Measurements from ENCODE around the gene NGFR. TPM values are rescaled to one million over a fixed set of nuclear protein-coding genes. Genes with fewer than 3 reads are reported as not detected.
A peak's percentile ranks its signal among the peaks of the same experiment; 100 is the strongest.
"Not testable (repeated sequence)": the region's sequence is repeated elsewhere in the genome, so short reads cannot be mapped to it uniquely, and the experiment has no call there.

Gene NGFR
- total RNA-seq, 1 experiment from 2014 or later, result 2.7 TPM

DNA sequence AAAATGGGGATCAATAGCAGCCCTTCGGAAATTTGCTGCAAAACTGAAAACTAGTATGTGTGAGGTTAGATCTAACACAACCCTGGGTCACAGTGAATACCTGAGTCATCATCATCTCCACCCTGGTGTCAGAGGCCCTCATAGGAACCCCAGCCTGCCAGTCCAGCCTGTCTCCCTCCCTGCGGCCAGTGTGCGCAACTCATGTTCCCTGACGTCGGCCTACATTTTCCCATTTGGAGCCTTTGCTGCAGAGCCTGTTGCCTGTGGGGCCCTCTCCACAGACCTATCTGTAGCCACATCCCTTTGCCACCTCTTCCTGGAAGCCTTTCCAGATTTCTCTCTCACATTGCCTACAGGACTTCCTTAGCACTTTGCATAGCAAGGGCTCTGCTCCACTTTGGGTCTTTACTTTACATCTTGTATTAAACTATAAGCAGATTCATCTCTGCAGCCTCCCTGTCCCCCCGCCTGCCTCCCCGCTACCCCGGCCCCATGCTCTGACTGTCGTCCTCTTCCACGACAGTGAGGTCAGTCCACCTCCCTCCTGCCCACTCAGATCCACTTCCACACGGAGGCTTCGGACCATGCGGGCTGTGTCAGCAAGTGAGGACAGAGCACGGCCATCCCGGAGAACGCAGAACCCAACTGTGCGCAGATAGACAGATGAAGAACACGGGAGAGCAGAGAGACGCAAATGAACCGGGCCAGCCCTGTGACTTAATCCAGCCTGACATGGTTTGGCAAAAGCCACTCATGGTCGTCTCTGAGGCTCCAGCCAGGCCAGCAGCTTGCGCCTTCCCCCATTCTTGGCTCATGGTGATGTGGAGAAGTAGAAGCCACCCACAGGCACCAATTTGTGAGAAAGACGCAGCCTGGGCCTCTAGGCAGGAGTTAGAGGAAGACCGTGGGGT, 31.0 kb downstream of the NGFR start:
- peak; percentile 97 for DNase-seq (ENCODE audit: low spot score)
- in situ Hi-C loops (cut with HindIII; ENCODE audit: low sequenced_read_pairs), result loop anchor here (5.0 kb wide), 1 partner anchor 89 kb away; no protein-coding TSS in a partner anchor

DNA sequence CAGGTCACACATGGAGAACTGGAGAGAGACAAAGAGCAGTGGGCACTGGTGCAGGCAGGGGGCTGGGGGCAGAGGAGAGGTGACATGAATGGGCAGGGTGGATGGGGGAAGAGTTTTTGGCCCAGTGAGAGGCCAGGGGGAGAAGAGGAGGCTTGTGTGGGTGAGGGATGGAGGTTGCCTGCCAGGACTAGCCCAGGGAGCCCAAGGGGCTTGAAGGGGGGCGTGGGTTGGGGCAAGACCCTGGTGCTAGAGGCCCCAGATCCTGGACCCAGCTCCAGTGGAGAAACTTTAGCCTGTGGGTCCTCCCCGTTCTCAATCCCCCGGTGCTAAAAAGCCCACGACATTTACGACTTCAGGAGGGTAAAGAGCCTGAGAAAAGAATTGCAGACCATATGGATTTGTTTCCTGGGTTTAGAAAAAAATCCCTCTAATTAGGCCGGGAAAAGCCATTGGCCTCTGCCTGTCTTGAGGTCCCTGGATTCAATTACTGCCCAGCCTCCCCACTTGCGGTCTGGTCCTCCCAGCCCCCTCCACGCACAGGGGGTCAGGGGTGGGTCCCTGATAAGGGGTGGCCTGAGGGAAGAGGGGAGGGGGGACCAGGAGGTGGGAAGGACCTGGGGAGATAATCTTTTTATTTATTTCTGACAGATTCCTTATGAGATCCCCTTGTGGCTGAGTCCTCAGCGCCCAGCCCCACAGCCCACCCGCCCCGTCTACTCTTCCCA, 33.0 kb downstream of the NGFR start:
- DNase-seq (ENCODE audit: low spot score), result no peak
- in situ Hi-C loops (cut with HindIII; ENCODE audit: low sequenced_read_pairs), result loop anchor here (5.0 kb wide), 1 partner anchor 91 kb away; no protein-coding TSS in a partner anchor

DNA sequence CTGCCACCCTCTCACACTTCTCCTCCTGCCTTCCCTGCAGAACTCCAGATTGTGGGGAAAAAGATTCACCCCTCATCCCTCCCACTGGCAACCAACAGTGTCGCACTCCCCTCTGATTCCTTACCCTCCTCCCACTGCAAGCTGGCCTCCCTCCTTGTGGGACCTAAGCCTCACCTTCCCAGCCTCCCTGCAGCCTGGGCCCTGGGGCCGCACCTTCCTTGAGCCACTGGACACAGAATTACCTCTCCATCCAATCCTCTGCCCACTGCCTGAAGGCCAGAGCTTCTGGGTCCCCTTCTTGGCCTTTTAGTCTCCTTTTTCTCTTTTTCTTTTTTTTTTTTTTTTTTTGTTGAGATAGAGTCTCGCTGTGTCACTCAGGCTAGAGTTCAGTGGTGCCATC, 33.9 kb downstream of the NGFR start:
- in situ Hi-C loops (cut with HindIII; ENCODE audit: low sequenced_read_pairs), result loop anchor here (5.0 kb wide), 1 partner anchor 92 kb away; no protein-coding TSS in a partner anchor
- DNase-seq (ENCODE audit: low spot score), result no peak

DNA sequence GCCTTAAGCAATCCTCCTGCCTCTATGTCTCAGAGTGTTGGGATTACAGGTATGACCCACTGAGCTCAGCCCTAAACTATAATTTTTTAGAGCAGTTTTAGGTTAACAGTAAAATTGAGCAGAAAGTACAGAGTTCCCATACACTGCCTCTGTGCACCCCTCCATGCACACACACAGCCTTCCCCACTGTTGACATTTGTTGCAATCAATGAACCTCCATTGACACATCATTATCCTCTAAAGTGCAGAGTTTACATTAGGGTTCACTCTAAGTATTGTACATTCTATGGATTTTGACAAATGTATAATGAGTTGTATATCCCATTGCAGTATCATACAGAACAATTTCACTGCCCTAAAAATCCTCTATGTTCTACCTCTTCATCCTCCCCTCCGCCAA, 35.0 kb downstream of the NGFR start:
- in situ Hi-C loops (cut with HindIII; ENCODE audit: low sequenced_read_pairs), result no loop called here
- DNase-seq (ENCODE audit: low spot score), result no peak

DNA sequence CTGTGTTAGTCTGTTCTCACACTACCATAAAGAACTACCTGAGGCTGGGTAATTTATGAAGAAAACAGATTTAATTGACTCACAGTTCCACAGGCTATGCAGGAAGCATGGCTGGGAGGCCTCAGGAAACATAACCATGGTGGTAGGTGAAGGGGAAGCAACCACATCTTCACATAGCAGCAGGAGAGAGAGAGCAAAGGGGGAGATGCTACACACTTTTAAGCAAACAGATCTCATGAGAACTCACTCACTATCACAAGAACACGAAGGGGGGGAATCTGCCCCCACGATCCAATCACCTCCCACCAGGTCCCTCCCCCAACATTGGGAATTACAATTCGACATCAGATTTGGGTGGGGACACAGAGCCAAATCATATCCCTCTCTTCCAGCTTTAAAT, 48.8 kb downstream of the NGFR start:
- in situ Hi-C loops (cut with HindIII; ENCODE audit: low sequenced_read_pairs), result no loop called here
- no peak for DNase-seq (ENCODE audit: low spot score)

DNA sequence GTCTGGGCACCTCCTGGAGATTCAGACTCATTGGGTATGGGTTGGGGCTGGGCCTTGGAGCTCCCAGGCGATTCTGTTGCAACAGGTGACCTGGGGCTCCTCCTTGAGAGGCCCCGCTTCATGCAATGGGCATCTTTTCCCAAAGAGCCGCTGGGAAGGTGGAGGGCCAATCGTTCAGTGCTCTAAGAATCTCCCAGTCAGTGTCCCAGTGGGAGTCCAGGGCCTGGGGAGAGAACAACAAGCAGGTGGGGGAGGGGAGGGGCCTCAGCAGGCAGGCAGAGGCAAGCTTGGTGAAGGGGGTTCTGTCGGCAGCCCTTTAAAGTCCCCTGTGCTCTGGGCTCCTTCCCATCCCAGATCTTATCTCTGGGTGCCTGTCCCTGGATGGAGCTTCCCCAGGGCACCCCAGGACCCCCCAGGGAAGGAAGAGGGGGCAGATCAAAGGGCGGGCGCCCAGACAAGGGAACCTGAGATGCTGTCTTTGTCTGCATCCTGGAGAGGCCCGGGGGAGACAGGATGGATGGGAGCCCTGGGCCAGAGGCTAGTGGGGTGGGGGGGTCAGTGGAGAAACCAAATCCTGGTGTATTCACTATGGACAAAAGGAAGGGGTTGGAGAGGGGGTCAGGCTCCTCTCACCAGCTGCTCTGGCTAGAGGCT, 50.0 kb downstream of the NGFR start:
- in situ Hi-C loops (cut with HindIII; ENCODE audit: low sequenced_read_pairs), result no loop called here
- DNase-seq (ENCODE audit: low spot score), result no peak

DNA sequence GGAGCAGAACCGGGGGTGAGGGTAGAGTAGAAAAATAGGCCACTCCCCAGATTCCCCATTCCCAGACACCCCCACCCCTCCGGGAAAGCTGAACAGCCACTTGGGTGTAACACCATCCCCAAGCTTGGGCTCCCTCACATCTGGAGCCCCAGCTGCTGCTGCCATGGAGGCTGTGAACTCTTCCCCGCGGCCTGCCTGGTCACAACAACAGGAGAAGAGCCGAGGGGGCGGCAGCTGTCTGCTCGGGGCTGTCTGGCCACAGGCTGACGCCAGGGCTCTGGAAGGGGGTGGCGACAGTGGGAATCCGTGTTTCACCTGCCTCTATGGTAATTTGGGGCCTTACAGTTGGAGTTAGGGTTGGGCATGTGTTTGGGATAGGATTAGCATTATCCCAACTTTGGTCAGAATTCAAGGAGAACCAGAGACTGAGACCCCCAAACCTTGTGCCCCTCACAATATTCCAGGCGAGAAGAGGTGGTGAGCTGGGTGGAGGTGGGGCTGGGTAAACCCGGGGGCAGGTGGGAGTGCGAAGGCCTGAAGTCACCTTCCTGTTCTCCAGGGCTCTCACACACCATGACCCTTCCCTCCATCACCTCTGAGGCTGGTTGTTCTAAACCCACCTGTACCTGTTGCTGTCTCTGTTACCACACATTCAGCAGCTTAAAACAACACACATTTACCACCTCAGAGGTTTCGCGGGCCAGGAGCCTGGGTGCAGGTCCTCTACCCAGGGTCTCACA, 50.9 kb downstream of the NGFR start:
- in situ Hi-C loops (cut with HindIII; ENCODE audit: low sequenced_read_pairs), result no loop called here
- no peak for DNase-seq (ENCODE audit: low spot score)

DNA sequence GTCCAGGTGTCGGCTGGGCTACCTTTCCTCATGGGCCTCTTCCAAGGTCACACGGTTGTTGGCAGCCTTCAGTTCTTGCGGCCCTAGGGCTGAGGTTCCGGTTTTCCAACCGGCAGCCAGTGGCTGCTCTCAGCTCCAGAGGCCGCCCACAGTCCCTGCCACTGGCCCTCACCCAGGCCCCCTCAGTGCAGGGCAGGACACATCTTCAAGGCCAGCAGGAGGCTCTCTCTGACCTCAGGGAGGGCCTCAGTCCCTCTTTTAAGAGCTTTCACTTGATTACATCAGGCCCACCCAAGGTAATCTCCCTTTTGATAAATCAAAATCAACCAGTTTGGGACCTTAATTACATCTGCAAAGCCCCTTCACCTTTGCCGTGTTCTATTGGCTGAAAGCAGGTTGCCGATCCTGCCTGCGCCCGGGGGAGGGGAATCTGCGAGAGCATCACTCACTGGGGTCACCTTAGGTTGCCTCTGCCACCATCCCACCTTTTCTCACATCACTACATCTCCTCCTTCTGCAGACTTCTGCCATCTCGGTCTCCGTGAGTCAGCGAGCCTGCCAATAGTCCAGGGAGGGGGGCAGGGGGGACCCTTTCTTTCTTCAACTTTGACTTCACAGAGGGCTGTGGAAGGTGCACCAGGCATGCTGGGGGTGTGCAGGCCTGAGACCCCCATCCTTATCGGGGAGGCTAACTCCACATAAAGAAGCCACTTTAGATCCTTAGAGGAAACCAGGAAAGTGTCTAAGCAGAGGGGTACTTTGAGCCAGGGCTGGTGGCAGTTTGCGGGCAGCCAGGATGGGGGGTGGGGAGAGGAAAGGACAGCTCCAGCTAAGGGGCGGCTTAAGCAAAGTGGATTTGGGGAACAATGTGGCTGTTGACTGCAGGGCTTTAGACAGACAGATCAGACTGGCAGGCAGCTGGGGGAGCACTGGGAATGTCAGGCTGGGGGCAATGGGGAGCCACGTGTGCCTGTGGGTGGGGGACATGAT, 51.7 kb downstream of the NGFR start:
- in situ Hi-C loops (cut with HindIII; ENCODE audit: low sequenced_read_pairs), result no loop called here
- no peak for DNase-seq (ENCODE audit: low spot score)

DNA sequence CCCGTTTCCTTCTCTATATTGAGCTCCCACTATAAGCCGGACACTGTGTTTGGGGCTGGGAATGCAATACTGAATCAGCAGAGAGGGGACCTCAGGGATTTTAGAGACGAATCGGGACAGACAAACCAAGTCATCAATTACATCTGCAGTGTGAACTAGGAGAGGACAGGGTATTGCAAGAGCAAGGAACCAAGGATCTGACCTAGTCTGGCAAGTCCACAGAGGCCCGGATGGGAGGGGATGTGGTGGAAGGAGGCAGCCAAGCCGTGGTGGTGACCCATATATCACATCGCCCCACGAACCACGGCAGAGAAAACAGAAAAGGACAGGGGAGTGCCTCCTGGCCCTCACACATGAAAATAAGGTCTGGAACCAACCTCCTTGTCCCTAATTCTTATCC, 52.5 kb downstream of the NGFR start:
- no peak for DNase-seq (ENCODE audit: low spot score)
- in situ Hi-C loops (cut with HindIII; ENCODE audit: low sequenced_read_pairs), result no loop called here

DNA sequence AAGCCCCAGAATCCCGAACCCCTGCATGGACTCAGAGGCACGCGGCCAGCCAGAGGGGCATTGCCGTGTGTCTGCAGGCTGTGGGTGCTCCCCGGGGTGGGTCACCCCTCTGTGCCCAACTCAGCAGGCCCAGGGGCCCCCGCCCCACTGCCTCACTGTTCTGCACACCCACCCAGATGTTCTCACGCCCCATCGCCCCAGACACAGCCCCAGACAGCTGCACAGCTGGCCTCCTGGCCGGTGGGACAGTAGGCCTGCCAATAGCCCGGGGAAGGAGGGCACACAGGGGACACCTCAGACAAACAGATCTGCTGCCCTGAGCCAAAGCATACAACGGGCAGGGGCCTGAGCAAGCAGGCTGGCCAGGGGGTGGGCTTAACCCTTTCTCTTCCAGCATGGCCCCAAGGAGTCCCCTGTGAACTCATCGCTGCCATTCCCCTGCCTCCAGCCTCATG, 53.0 kb downstream of the NGFR start:
- in situ Hi-C loops (cut with HindIII; ENCODE audit: low sequenced_read_pairs), result no loop called here
- DNase-seq (ENCODE audit: low spot score), result no peak

DNA sequence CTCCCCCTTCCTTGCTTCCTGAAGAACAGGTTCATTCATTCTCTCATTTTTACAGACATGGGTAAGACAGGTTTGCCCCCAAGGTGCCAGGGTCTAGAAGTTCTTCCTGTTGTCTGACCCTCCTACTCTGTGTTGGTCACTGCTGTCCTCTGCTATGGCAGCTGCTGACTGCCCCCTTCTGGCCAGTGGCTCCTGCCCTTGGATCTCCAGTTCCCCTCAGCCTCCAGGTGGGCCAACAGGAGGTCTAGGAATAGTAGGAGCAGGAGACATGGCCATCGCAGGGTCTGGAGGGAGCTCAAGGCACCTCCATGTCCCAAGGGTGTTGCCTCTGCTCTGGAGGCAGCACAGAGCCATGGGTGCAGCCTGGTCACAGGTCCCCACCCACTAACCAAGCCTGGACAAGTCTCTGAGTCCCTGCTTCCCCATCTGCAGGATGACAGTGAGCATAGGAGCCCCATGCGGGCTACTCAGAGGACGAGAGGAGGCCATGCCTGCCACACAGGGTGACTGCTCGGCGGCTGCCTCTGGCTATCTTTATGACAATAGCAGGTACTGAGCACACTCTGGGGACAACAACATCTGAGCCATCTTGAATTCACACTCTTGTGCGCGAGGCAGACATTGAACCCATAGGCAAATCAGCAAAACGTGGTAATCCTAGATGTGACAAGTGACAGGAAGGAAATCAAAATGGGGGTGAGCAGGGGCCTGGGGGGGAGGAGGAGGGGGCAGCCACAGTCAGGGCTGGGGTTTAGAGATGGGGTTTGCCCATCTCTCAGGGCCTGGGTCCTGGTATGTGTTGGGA, 53.6 kb downstream of the NGFR start:
- in situ Hi-C loops (cut with HindIII; ENCODE audit: low sequenced_read_pairs), result no loop called here
- DNase-seq (ENCODE audit: low spot score), result peak; percentile 25

DNA sequence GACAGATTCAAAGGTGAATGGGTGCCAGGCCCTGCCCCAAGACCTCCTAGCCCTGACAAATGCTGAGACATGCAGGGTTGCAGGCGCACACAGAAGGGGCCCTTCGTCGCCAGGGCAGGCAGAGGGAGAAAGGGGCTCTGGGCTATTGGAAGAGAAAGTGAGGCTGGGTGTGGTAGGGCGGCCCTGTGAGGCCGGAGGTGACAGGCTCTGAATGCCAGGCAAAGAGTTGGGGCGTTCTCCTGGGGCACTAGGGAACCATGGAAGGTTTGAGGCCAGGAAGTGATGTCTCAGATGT, 54.2 kb downstream of the NGFR start:
- DNase-seq (ENCODE audit: low spot score), result no peak
- in situ Hi-C loops (cut with HindIII; ENCODE audit: low sequenced_read_pairs), result no loop called here

DNA sequence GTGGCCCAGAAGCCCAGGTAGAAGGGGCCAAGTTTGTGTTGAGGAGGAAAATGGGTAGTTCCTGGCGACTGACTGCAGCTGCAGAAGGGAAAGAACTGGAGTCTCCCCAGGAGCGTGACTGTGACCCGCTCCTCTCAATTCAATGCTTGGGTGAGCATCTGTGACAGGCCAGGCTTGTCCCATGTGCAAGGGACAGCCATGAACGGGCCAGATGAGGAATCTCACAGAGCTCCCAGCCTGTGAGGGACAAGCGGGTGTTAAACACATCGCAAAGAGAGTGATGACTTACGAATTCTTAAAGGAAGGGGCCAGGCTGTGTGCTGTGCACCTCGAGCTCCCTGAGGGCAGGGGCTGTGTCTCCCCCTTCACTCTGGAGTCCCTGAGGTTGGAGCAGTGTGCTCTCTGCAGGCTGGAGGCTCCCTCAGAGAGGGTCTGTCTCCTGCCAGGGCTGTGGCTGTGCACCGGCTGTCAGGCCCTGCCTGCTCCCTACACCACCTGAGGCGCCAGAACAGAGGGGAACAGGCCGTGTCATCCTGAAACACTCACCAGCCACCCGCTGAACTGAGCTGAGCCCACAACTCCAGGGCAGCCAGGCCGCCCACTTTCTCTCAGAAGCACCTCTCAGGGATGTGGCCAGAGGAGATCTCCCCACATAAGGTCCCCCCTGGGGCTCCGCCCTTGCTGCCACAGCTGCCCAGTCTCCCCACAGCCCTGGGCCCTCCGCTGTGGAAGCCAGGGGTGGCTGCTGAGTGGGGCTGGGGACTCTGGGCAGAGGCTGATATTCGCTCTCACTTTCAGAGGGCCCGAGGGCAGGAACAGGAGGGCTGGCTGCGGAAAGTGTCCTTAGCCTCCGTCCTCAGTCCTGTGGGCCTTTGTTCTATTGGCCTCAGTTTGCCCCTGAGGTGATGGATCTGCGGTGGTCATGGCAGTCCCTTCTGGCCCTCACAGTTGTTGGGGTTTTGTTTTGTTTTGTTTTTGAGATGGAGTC, 54.9 kb downstream of the NGFR start:
- in situ Hi-C loops (cut with HindIII; ENCODE audit: low sequenced_read_pairs), result no loop called here
- DNase-seq (ENCODE audit: low spot score), result no peak

DNA sequence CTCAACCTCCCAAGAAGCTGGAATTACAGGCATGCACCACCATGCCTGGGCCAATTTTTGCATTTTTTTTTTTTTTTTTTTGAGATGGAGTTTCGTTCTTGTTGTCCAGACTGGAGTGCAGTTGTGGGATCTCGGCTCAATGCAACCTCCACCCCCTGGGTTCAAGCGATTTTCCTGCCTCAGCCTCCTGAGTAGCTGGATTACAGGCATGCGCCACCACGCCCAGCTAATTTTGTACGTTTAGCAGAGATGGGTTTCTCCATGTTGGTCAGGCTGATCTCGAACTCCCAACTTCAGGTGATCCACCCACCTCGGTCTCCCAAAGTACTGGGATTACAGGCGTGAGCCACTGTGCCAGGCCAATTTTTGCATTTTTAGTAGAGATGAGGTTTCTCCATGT, 55.7 kb downstream of the NGFR start:
- in situ Hi-C loops (cut with HindIII; ENCODE audit: low sequenced_read_pairs); DNase-seq (ENCODE audit: low spot score): not testable (repeated sequence)

DNA sequence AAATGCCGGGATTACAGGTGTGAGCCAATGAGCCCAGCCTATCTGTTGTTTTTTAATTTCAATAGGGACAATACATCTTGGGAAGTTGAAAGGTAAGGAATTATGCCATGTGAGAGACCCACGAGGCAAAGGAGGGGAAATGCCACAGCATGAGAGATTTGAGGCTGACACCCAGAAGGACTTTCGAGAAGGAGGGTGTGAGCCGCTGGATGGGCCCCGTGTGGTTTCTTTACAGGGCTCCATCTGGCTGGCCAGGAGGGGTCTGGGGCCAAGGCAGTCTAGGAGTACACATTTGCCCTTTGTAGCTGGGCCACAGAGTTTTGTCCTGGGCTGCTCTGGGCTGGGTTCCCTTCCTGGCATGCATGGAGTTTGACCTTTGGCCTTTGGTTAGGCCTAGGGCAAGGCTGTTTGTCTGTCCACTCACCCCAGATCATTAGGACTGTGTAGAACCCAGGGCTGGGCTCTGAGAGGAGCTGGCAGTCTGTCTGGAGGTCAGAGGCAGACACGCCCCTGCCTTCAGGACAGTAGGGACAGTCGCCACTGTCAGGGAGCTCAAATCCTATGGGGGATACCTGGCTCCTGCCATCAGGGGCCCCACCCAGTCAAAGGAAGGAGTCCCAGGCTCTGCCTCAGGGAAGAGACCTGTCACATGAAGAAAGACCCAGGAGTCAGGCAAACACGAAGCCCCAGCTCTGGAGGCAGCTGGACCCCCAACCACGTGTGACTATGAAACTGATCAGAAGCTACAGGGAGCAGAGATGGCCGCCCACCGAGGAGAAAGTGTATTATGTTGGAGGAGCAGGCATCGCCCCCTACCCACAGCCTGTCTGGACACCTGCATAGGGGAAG, 56.4 kb downstream of the NGFR start:
- in situ Hi-C loops (cut with HindIII; ENCODE audit: low sequenced_read_pairs), result no loop called here

More for the DNA sequence above, 56.4 kb downstream of the NGFR start:
- DNase-seq (ENCODE audit: low spot score), result no peak
